Measurements from ENCODE around the gene THAP7. TPM values are rescaled to one million over a fixed set of nuclear protein-coding genes. Genes with fewer than 3 reads are reported as not detected.

Gene THAP7
- total and polyA plus RNA-seq, 2 of the 4 experiments (the other 2 are of a cell fraction), result 14.2 to 19.8 TPM

- ChIA-PET POLR2A (ENCODE audit: unreplicated experiment) (no interaction called here), CTCF (no interaction called here)
- H3K9ac ChIP-seq (ENCODE audit: low read depth, low read length), result no peak overlapping the region
- no peaks in the 10 kb centered on the region for H3K9me1 ChIP-seq (ENCODE audit: insufficient read depth, low read length)
- no peaks in the 10 kb centered on the region for H3K9me3 ChIP-seq (ENCODE audit: control insufficient read depth, insufficient read depth, low read length)
- BruUV-seq (replicated peaks), result no TSS peak
- H3K18ac ChIP-seq (ENCODE audit: low read depth, low read length), result no peak overlapping the region
- H4K5ac ChIP-seq (ENCODE audit: low read depth, low read length), result no peak overlapping the region
- no CpG with 5 or more reads among the region's 10 CpGs for WGBS, 2 experiments (ENCODE audit: extremely low coverage in 2 of 2, insufficient read length in 1 of 2)
- no peak overlapping the region for H3K27ac ChIP-seq (ENCODE audit: insufficient read depth, low read length)
- no peak overlapping the region for H2AFZ ChIP-seq (replicated peaks; ENCODE audit: low read length, poor library complexity)
- no peak overlapping the region for H3K56ac ChIP-seq (ENCODE audit: extremely low read depth, insufficient read depth, low read length)
- peaks cover 0 to 22% of the 10 kb centered on the region in 2 experiments; a peak in 2 of 4 replicates for H3K79me1 ChIP-seq (ENCODE audit: low read depth in 1 of 2, low read length in 2 of 2)
- H2AK5ac ChIP-seq (ENCODE audit: low read depth, low read length), result no peak overlapping the region
- H3K4me1 ChIP-seq (ENCODE audit: control insufficient read depth, insufficient read depth, low read length), result no peaks in the 10 kb centered on the region
- H2BK5ac ChIP-seq (ENCODE audit: low read depth, low read length, poor library complexity, severe bottlenecking), result no peak overlapping the region
- dilution Hi-C loops (cut with HindIII; ENCODE audit: low sequenced_read_pairs, unreplicated experiment), result no loop called here
- H2BK120ac ChIP-seq (ENCODE audit: low read depth, low read length), result no peak overlapping the region
- H3K4ac ChIP-seq (ENCODE audit: low read depth, low read length), result no peak overlapping the region
- H2BK15ac ChIP-seq (ENCODE audit: low read depth, low read length), result no peak overlapping the region
- H4K91ac ChIP-seq (ENCODE audit: insufficient read depth, low read depth, low read length), result no peak overlapping the region
- no peaks in the 10 kb centered on the region for H3K27me3 ChIP-seq (ENCODE audit: control insufficient read depth, insufficient read depth, low read length)
- H3K23ac ChIP-seq (ENCODE audit: low read depth, low read length), result no peak overlapping the region
- no peak overlapping the region for H3K4me2 ChIP-seq (ENCODE audit: low read depth, low read length)
- DNase-seq (no peak), ATAC-seq (ENCODE audit: low read depth) (no peak)
- in situ Hi-C loops (cut with MboI; ENCODE audit: low sequenced_read_pairs), result no loop called here
- peaks cover 68% of the 10 kb centered on the region for H3K36me3 ChIP-seq (ENCODE audit: control insufficient read depth, insufficient read depth, low read length)
- intact Hi-C loops (cut with micrococcal nuclease), result no loop called here
- no peak overlapping the region for H2AK9ac ChIP-seq (replicated peaks; ENCODE audit: low read depth, low read length, poor library complexity)
- no peak overlapping the region for H3K14ac ChIP-seq (replicated peaks; ENCODE audit: low read depth, low read length)
- H4K8ac ChIP-seq (ENCODE audit: low read depth in 2 of 2, low read length in 2 of 2), result no peak overlapping the region
- no peak for TF ChIP-seq NFE2L2 (IDR thresholded peaks at IDR 0.05; ENCODE audit: low read depth, low read length)
- TF ChIP-seq RFX5 (IDR thresholded peaks at IDR 0.05; ENCODE audit: low read depth, low read length), result no peak
- TF ChIP-seq SMC3 (IDR thresholded peaks at IDR 0.05; ENCODE audit: low read depth, low read length), result no peak
- no peak for TF ChIP-seq CHD1 (IDR thresholded peaks at IDR 0.05; ENCODE audit: low read depth, low read length)
- TF ChIP-seq MAZ (IDR thresholded peaks at IDR 0.05; ENCODE audit: borderline replicate concordance, low read depth, low read length), result no peak
- no peak for TF ChIP-seq RCOR1 (IDR thresholded peaks at IDR 0.05; ENCODE audit: insufficient replicate concordance, low read length)
- TF ChIP-seq ELK1 (IDR thresholded peaks at IDR 0.05; ENCODE audit: borderline replicate concordance, low read depth, low read length), result no peak
- no peak for TF ChIP-seq MXI1 (IDR thresholded peaks at IDR 0.05; ENCODE audit: borderline replicate concordance, low read depth, low read length)
- no peak for TF ChIP-seq CTCF (conservative IDR thresholded peaks at IDR 0.05; ENCODE audit: low read depth, low read length)
- no peak for TF ChIP-seq POLR2A (IDR thresholded peaks at IDR 0.05; ENCODE audit: low read depth, low read length)
- TF ChIP-seq USF2 (IDR thresholded peaks at IDR 0.05; ENCODE audit: low read depth, low read length), result no peak
- TF ChIP-seq RAD21 (IDR thresholded peaks at IDR 0.05; ENCODE audit: low read length), result no peak
- no peak for TF ChIP-seq BHLHE40 (IDR thresholded peaks at IDR 0.05; ENCODE audit: low read depth, low read length)
- TF ChIP-seq CEBPB (IDR thresholded peaks at IDR 0.05; ENCODE audit: low read depth, low read length), result no peak
- no peak for TF ChIP-seq MAFK (IDR thresholded peaks at IDR 0.05; ENCODE audit: low read depth, low read length)
- no peak overlapping the region for H3K4me3 ChIP-seq (ENCODE audit: insufficient read depth, low read depth, low read length)
- H2BK20ac ChIP-seq (ENCODE audit: low read depth, low read length), result no peak overlapping the region
- no peaks in the 10 kb centered on the region for H4K20me1 ChIP-seq (ENCODE audit: insufficient read depth, low read length)
These were observed 7.0 kb downstream of the THAP7 start for GRCh38 chr22:20994902-20995241.
